Suppressor macrophage treated with lipopolysaccharide for 4 hours (primary cell): ENCODE measurements around the gene TFCP2L1.
"Not testable (repeated sequence)": the region's sequence is repeated elsewhere in the genome, so short reads cannot be mapped to it uniquely, and the experiment has no call there.

Experiments
- DNase-seq: peaks from one replicate; pipeline ENCODE4 v3.0.0-alpha.2; 2020

TFCP2L1 gene, protein sequence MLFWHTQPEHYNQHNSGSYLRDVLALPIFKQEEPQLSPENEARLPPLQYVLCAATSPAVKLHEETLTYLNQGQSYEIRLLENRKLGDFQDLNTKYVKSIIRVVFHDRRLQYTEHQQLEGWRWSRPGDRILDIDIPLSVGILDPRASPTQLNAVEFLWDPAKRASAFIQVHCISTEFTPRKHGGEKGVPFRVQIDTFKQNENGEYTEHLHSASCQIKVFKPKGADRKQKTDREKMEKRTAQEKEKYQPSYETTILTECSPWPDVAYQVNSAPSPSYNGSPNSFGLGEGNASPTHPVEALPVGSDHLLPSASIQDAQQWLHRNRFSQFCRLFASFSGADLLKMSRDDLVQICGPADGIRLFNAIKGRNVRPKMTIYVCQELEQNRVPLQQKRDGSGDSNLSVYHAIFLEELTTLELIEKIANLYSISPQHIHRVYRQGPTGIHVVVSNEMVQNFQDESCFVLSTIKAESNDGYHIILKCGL

DNA sequence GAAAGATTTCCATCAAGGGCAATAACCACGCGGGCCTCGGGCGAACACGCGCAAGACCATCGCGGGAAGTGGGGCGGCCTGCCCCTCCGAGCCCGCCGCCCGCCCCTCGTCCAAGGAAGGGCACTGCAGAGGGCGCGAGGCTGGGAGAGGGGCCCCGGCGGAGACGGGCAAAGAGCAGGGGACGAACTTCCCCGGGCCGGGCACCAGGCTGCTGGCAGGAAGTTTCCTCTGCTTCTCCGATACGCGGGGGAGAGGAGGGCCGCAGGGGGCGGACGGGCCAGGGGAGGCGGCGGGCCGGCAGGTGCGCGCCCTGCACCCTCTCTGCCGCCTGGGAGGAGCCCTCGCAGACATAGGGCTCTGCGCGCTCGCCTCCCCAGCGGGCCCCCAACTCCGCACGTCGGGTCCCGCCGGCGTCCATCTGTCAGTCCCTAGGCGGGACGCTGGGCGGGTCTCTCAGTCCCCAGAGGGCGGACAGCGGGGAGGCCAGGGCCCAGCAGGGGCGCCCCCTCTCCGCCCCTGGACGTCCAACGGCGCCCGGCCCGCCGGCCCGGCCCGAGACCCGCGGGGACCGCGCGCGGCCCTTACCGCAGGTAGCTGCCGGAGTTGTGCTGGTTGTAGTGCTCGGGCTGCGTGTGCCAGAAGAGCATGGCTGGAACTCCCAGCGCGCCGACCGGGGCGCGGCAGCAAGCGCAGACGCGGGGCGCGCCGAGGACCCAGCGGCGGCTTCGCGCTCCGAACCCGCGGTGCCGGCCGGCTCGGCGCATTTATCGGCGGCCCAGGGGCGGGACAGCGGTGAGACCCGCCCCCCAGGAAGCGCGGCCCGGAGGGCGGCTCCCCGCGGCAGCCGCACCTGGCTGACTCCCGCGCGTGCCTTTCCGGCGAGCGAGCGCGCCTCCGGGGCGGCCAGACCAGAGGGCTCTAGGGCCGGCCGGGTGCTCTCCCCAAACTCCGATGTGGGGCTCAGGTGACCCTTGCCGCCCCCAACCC lies at the start of gene TFCP2L1:
Gene TFCP2L1, minus strand, starts transcription at position 740 of the 987 bp plus-strand sequence. Its CDS starts 93 bp downstream, at position 647.
- DNase-seq, result no peak

DNA sequence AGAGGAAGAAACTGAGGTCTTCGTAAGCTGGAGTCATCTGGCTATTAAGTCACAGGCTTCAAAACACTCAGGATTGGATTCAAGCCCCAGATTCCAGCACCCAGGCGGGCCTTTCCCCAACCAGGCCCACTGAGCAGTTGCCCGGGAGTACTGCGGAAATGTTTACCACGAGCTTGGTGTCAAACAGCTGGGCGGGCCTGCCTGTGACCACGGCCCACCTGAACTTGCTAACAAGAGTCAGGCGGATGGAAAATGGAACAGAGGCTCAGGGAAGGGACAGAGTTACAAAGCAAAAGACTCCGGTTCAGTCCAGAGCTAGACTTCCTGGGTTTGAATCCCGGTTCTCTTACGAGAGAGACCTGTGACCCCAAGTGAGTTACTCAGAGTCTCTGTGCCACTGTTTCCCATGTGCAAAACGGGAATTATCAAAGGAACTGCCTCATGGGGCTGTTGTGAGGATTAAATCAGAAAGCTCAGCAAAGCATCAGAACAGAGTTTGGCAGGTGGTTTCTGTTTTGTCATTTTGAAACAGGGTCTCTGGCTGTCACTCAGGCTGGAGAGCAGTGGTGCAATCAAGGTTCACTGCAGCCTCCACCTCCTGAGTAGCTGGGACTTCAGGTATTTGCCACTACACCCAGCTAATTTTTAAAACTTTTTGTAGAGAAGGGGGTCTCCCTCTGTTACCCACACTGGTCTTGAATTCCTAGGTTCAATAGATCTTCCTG lies 49.0 kb upstream of the TFCP2L1 start:
- DNase-seq, result no peak

DNA sequence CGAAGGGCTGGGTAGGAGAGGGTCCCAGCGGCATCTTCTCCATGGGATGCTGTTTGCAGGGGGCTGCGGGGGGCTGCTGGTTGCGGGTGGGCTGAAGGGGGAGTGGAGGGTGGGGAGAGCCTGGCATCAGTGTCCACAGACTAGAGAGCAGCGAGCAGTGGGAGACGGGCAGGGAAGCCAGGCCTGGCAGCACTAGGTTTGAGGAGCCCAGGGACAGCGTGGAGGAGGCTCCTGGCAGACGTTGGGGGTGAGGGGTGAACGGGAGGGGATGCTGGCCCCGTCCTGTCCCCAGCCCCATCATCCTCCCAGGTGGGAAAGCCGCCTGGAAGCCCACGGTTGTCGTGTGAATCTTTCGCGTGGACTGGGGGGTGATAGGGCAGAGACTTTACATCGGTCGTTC lies 48.2 kb upstream of the TFCP2L1 start:
- DNase-seq, result no peak

DNA sequence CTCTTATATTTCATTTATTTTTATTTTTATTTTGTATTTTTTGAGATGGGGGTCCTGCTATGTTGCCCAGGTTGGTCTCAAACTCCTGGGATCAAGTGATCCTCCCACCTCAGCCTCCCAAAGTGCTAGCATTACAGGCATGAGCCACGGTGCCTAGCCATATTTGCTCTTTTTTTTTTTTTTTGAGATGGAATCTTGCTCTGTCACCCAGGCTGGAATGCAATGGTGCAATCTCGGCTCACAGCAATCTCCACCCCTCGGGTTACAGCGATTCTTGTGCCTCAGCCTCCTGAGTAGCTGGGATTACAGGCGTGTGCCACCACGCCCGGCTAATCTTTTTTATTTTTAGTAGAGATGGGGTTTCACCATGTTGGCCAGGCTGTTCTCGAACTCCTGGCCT lies 46.3 kb upstream of the TFCP2L1 start:
- DNase-seq, result not testable (repeated sequence)

DNA sequence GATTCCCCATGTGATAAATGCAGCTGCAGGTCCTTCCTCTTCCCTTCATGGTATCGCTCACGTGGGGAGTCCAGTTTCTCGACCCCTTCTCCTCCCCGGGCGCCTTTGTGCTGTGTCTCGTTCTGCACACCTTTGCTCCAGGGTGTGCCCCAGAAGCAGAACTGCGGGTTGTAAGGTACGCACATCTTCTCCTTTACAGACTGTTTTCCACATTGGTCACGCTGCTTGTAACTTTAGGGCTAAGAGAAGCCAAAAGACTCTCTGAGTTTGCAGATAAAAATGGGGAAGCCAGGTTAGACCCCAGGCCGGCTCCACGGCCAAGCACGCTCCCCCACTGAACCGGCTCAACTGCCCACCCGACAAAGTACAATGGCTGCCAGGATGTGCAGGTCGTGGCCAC lies 45.9 kb upstream of the TFCP2L1 start:
- no peak for DNase-seq

DNA sequence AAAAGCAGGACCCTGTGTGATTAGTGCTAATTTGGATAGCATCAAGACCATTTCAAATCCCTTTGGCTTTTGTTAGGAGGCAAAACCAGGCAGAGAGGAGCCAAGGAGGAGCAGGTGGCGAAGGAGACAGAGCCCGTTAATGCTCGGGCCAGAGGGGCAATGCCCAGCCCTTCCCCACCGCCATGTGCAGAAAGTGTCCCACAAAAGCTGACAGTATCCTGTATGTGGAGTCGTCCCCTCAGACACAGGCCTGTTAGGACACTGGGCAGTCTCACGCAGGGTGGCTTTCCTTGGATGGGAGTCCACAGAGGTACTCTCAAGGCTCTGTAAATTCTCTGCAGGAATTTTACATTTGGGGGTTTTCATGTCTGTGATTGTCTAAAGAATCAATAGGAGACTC lies 44.8 kb upstream of the TFCP2L1 start:
- no peak for DNase-seq

DNA sequence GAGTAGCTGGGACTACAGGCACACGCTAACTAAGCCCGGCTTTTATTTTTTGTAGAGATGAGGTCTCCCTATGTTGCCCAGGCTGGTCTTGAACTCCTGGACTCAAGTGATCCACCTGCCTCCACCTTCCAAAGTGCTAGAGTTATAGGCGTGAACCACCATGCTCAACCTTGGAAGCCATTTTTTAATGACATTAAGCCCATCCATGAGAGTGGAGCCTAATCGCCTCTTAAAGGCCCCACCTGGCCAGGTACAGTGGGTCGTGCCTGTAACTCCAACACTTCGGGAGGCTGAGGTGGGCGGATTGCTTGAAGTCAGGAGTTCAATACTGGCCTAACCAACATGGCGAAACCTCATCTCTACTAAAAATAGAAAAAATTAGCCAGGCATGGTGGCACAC lies 41.6 kb upstream of the TFCP2L1 start:
- no peak for DNase-seq

DNA sequence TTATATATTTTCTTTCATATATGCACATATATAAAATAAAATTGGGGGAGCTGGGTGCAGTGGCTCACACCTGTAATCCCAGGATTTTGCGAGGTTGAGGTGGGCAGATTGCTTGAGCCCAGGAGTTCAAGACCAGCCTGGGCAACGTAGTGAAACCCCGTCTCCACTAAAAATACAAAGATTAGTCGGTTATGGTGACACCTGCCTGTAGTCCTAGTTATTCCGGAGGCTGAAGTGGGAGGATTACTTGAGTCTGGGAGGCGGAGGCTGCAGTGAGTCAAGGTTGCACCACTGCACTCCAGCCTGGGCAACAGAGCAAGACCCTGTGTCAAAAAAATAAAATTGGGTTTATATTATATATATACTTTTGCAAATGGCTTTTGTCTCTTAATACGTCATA lies 39.6 kb upstream of the TFCP2L1 start:
- no peak for DNase-seq

DNA sequence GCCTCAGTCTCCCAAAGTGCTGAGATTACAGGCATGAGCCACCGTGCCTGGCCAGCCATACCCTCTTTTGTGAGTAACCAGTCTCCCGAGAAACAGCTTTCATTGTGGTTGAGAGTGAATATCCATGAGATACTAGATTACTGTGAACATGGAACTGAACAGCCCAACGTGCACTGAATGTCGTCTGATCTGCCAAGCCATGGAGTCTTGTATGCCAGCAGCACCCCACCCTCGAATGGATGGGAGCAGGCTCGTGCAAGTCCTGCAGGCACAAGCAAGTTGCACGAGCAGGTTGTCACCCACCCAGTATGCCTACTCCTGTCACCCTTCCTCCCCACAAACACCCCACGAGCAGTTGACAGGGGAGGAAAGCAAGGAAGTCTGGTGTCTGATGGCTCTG lies 36.5 kb upstream of the TFCP2L1 start:
- no peak for DNase-seq

DNA sequence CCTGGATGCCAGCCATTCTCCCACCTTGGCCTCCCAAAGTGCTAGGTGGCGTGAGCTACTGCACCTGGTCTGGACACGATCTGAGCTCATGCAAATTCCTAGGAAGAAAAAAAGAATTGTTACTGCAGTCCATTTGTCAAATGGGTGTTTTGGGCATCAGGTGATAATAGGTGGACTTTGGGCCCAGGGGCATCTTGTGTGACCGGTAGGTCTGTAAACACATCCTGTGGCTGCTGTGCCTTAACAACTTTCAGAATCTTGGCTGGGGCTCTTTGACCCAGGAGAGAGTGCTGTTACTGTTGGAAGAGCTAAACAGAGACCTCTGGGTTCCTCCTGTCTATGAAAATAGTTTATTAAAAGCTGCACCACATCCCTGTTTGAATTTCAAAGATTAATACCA lies 34.9 kb upstream of the TFCP2L1 start:
- DNase-seq, result no peak

DNA sequence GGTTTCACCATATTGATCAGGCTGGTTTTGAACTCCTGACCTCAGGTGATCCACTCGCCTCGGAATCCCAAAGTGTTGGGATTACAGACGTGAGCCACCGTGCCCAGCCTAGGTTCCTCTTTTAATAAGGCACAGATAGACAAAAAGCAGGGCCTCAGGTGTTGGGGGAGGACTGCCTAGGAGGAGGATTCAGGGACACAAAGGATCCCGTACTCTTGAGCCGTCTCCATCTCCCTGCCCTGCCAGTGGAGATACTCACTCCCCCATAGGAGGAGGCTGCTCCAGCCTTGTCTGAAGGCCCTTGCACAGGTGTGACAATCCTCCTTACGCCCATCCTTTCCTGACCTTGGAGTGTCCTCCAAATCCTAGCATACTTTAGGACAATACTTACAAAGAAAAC lies 32.0 kb upstream of the TFCP2L1 start:
- DNase-seq, result no peak

DNA sequence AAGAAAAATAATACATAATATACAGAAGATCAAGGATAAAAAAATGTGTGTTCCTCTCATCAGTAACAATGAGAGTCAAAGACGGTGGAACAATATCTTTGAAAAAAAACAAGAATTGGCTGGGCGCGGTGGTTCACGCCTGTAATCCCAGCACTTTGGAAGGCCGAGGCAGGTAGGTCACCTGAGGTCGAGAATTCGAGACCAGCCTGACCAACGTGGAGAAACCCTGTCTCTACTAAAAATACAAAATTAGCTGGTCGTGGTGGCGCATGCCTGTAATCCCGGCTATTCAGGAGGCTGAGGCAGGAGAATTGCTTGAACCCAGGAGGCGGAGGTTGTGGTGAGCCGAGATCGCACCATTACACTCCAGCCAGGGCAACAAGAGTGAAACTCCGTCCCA lies 28.7 kb upstream of the TFCP2L1 start:
- DNase-seq, result not testable (repeated sequence)

DNA sequence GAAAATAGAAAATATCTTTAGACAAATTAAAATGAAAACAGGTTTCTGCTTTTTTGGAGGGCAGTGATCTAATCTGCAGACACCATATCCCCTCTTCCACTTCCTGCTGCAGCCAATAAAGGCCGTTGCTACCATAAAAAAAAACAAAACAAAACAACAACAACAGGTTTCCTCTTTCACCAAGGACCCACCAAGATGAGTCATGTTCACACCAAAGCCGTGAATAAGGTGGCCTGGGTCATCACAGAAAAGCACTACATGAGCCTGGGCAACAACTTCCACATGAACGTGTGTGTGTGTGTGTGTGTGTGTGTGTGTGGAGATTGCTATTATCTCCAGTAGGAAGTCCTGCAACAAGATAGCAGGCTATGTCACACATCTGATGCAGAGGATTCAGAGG lies 24.8 kb upstream of the TFCP2L1 start:
- DNase-seq, result peak; percentile 40

DNA sequence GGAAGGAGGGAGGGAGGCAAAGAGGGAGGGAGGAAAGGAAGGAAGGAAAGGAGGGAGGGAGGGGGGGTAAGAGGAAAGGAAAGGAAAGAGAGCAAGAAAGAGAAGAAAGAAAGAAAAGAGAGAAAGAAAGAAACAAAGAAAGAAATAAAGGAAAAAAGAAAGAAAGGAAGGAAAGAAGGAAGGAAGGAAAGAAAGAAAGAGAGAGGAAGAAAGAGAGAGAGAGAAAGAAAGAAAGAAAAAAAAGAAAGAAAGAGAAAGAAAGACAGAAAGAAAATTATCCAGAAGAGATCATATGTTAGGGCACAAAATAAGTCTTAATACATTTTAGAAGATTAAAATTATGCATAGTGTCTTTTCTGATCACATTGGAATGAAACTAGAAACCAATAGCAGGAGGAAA lies 24.3 kb upstream of the TFCP2L1 start:
- no peak for DNase-seq

DNA sequence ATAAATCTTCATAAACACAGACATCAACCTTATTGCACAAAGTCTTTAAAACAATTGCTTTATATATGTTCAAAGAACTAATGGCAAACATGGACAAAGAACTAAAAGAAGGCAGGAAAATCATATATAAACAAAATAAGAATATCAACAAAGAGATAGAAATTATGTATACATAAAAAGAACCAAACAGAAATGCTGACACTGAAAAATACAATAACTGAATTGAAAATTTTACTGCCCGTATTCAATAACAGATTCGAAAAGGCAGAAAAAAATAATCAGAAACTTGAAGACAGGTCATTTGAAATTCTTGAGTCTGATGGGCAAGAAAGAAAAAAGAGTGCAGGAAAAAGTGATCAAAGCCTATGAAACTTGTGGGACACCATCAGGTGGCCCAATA lies 22.0 kb upstream of the TFCP2L1 start:
- no peak for DNase-seq

DNA sequence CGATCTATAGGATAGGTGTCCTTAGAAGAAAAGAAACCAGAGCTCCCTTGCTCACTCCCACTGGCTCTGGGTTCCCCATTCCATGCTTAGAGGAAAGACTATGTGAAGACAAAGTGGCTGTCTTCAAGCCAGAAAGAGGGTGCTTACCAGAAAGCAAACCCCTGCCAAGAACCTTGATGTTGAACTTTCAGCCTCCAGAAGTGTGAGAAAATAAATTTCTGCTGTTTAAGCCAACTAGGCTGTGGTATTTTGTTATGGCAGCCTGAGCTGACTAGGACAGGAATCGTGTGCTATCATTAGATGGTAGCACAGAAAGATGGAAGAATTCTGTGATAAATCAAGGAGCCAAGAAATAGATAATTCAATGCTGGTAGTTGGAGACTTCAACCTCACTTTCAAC lies 19.9 kb upstream of the TFCP2L1 start:
- no peak for DNase-seq

DNA sequence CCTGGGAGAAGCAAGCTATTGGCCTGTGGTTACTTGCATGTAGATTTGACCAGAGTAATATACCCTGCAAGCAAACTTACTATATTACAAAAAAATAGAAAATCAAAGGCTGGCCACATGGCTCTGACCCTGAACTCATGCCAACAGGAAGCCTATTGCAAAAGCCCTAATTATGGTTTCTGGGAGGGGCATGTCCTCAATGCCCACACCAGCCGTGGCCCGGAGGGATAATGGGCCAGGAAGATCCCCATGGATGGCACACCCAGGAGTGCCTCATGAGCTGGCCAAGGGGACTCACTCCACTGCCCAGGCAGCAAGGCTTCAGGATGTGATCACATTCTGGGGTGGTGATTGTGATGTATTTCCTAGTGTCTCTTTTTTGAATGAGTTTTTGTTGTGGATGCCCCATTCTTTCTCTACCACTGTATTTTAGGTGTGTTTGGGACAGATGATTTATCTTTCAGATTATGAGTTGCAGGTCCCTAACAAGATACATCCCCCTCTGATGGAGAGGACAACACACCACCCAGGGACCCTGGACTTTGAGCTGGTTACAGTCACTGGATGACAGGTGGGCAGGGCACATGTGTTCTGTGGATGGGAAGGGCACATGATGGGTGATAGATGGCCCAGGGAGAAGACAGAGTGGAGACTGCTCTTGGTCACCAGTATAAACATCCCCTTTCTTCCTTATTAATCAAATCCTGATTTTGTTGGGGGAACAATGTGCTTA lies 18.7 kb upstream of the TFCP2L1 start:
- DNase-seq, result no peak

DNA sequence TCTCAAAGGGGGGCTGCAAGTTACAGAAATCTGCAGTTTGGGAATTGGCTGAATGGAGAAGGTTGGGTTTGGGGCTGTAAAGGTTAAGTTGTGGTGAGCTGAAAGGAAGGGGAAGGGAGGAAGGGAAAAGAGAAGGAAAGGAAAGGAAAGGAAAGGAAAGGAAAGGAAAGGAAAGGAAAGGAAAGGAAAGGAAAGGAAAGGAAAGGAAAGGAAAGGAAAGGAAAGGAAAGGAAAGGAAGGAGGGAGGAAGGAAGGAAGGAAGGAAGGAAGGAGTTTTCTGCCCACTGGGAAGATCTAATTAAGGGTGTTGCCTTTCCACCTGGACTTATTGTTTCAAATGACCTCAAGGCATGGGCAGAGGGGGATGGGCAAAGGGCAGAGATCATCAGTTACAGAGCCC lies 16.2 kb upstream of the TFCP2L1 start:
- DNase-seq, result not testable (repeated sequence)

DNA sequence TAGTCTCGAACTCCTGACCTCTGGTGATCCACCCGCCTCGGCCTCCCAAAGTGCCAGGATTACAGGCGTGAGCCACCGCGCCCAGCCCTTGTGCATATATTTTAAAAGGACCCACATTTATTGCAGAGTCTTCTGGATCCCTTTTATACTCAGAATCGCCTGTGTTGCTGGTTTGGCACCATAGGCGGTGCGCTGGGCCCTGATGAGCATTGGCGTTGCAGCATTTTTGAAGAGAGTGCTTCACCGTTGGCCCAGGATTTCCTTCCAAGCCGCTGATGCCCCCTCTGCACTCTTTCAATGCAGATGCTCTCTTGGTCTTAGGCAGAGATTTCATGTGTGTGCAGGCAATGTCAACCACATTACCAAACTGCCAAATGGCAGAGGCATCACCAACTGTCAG lies 13.5 kb upstream of the TFCP2L1 start:
- no peak for DNase-seq

DNA sequence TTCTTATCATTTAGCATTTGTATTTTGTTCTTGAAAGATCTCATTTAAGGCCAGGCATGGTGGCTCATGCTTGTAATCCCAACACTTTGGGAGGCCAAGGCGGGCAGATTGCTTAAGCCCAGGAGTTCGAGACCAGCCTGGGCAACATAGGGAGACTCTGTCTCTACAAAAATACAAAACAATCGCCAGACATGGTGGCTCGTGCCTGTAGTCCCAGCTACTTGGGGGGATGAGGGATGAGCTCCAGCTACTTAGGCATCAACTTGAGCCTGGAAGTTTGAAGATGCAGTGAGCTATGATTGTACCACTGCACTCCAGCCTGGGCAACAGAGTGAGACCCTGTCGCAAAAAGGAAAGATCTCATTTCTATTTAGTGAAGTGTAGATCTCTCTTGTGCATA lies 12.9 kb upstream of the TFCP2L1 start:
- not testable (repeated sequence) for DNase-seq

DNA sequence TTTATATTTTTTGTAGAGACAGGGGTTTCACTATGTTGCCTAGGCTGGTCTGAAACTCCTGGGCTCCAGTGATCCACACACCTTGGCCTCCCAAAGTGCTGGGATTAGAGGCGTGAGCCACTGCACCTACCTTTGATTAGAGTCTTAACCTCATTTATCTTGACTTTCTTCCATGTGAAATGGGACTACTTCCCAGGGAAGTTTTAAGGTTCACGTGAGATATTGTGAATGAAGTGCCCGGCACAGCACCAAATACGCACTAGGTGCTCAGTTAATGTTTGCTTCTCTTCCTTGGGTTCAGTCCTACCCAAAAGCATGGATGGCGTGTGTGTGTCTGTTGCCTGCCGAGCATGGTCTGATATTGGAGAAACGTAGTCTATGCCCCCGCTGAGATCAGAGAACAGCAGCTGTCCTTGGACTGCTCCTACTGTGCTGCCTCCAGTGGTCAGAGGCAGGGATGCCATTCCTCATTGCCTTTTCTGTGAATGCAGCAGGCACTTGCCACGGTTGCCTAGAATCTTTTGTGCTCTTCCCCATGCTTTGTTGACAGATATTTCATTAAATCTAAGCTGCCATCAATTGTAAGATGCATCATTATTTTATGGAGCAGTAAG lies 12.3 kb upstream of the TFCP2L1 start:
- no peak for DNase-seq
